Natural killer cell (primary cell): ENCODE data around the gene AKAP6. TPM values are rescaled to one million over a fixed set of nuclear protein-coding genes. Genes with fewer than 3 reads are reported as not detected.

Experiments
- ATAC-seq, 3 donors: fragments of 150-1000 bp in 2 of 3; fragments of 200-7000 bp in 1 of 3; cut with Tn5 transposase; 1 replicate in 1 of 3; 2 replicates in 2 of 3; pipeline ENCODE4 v1.10.0; 2021; ENCODE audit warnings: mild to moderate bottlenecking in 2 of 3, moderate library complexity in 2 of 3
- DNase-seq, 2 donors: peaks; one replicate each; pipeline versions ENCODE4 v3.0.0 to v3.0.0-alpha.2; 2013 to 2021; ENCODE audit warnings: mixed read lengths in 1 of 2
- H3K27ac ChIP-seq: one replicate; pipeline ENCODE4 v1.5.1; 2013; ENCODE audit warnings: mild to moderate bottlenecking, low read length
- H3K27me3 ChIP-seq: one replicate; pipeline ENCODE4 v1.6.1; 2013; ENCODE audit warnings: low read length; ENCODE audit not compliant: control insufficient read depth, insufficient read depth
- H3K36me3 ChIP-seq: one replicate; pipeline ENCODE4 v1.6.1; 2013; ENCODE audit warnings: low read length; ENCODE audit not compliant: control insufficient read depth, insufficient read depth
- H3K4me1 ChIP-seq: one replicate; pipeline ENCODE4 v1.6.1; 2013; ENCODE audit warnings: low read length; ENCODE audit not compliant: control insufficient read depth, insufficient read depth
- H3K4me3 ChIP-seq: one replicate; pipeline ENCODE4 v1.5.1; 2013; ENCODE audit warnings: low read length
- H3K9me3 ChIP-seq: one replicate; pipeline ENCODE4 v1.6.1; 2013; ENCODE audit warnings: low read length; ENCODE audit not compliant: control insufficient read depth, insufficient read depth
- H3K27ac Mint-ChIP-seq, 2 donors: one replicate each; pipeline ENCODE4 v1.8.0; 2022; ENCODE audit warnings: mild to moderate bottlenecking in 2 of 2, mixed read lengths in 2 of 2, moderate library complexity in 1 of 2
- H3K27me3 Mint-ChIP-seq, 2 donors: one replicate each; pipeline ENCODE4 v1.8.0; 2022; ENCODE audit warnings: low read depth in 2 of 2, mixed read lengths in 2 of 2
- H3K36me3 Mint-ChIP-seq: one replicate; pipeline ENCODE4 v1.8.0; 2022; ENCODE audit warnings: mixed read lengths
- H3K4me1 Mint-ChIP-seq, 2 donors: one replicate each; pipeline ENCODE4 v1.8.0; 2022; ENCODE audit warnings: mixed read lengths in 2 of 2
- H3K4me3 Mint-ChIP-seq: one replicate; pipeline ENCODE4 v1.8.0; 2022; ENCODE audit warnings: mild to moderate bottlenecking, moderate library complexity, mixed read lengths
- H3K9me3 Mint-ChIP-seq, 2 donors: one replicate each; pipeline ENCODE4 v1.8.0; 2022; ENCODE audit warnings: mixed read lengths in 2 of 2
- WGBS: methylation state at CpG from one replicate; pipeline ENCODE4 v1.1.7; 2013; ENCODE audit warnings: missing lambda C conversion rate; ENCODE audit not compliant: insufficient coverage; 5-methylcytosine and 5-hydroxymethylcytosine counted together
- intact Hi-C: fragments of 100-400 bp; cut with micrococcal nuclease; formaldehyde crosslinking; loops from one replicate; pipeline ENCODE4 v1.14.2; 2022
- total RNA-seq, 4 donors: library from RNA; stranded (reverse); fragments of 120-200 nt in 1 of 4; gene quantifications; one replicate each; pipeline versions ENCODE4 v1.2.3 to v1.2.4, GENCODE V29; 2013 to 2022
- TF ChIP-seq, protein P1 (sequence below): fragments of 200-600 bp; IDR thresholded peaks from one replicate; pipeline ENCODE4 v1.8.0; 2022; ENCODE audit warnings: antibody characterized with exemption

AKAP6 gene
- total RNA-seq, 3 donors from 2014 or later (not counting 1 experiment from before 2014, with no cell fraction given) = 0.21 to 1.3 (median 0.80) TPM

DNA sequence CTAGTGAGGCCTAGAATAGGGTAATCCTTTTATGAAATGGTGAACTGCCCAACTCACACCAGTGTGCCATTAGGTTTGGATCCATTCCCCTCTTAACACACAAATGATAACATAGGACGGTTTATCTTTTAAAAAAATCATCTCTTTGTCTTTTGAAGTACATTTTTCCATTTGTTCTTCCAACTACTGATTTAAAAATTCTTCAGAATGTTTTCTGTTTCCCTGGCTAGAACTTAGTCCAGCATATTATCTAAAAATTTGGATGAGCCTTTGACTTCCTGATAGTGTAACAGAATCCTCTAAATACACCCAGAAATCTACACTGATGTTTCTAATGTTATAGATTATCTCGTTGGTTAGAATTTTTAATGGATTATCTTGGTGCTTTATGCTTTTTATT lies 359.8 kb downstream of the AKAP6 start:
- Mint-ChIP-seq H3K4me1 (no peaks in the 10 kb centered on the region), H3K4me3 (no peak overlapping the region), H3K36me3 (no peaks in the 10 kb centered on the region), H3K27ac (no peak overlapping the region), H3K27me3 (no peaks in the 10 kb centered on the region), H3K9me3 (peaks cover 0 to 2% of the 10 kb centered on the region in 2 donors)
- H3K4me1 ChIP-seq = no peaks in the 10 kb centered on the region
- no peak for ATAC-seq
- intact Hi-C loops = no loop called here
- H3K27ac ChIP-seq = no peak overlapping the region
- DNase-seq = no peak
- no peak overlapping the region for H3K4me3 ChIP-seq
- H3K9me3 ChIP-seq = no peaks in the 10 kb centered on the region
- H3K27me3 ChIP-seq = no peaks in the 10 kb centered on the region
- 52% methylated on average over 2 of the region's 2 CpGs for WGBS
- TF ChIP-seq, protein P1, sequence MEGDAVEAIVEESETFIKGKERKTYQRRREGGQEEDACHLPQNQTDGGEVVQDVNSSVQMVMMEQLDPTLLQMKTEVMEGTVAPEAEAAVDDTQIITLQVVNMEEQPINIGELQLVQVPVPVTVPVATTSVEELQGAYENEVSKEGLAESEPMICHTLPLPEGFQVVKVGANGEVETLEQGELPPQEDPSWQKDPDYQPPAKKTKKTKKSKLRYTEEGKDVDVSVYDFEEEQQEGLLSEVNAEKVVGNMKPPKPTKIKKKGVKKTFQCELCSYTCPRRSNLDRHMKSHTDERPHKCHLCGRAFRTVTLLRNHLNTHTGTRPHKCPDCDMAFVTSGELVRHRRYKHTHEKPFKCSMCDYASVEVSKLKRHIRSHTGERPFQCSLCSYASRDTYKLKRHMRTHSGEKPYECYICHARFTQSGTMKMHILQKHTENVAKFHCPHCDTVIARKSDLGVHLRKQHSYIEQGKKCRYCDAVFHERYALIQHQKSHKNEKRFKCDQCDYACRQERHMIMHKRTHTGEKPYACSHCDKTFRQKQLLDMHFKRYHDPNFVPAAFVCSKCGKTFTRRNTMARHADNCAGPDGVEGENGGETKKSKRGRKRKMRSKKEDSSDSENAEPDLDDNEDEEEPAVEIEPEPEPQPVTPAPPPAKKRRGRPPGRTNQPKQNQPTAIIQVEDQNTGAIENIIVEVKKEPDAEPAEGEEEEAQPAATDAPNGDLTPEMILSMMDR = no peak
- H3K36me3 ChIP-seq = no peaks in the 10 kb centered on the region

DNA sequence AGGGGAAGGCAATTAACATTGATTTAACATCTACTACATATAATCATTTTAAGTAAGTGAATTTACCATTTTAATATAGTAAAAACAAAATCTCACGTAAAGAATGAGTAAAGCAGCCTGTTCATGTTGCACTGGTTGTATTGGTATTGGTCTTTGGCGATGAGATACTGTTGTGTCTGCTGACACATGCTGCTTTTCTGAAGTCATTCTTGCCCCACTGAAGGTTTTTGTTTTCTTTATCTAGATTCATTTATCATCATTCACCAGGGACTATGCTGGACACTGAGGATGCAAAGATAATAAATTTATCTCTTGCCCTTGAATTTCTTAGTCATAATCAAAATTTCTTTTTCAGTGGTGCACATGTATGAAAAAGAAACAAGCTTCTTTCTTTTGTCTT lies 363.3 kb downstream of the AKAP6 start:
- Mint-ChIP-seq H3K27ac (no peak overlapping the region), H3K27me3 (no peaks in the 10 kb centered on the region), H3K36me3 (no peaks in the 10 kb centered on the region), H3K4me1 (no peaks in the 10 kb centered on the region), H3K4me3 (no peak overlapping the region), H3K9me3 (peaks cover 2 to 5% of the 10 kb centered on the region in 2 donors)
- Histone ChIP-seq H3K4me1 (no peaks in the 10 kb centered on the region), H3K4me3 (no peak overlapping the region), H3K36me3 (no peaks in the 10 kb centered on the region), H3K9me3 (no peaks in the 10 kb centered on the region), H3K27me3 (no peaks in the 10 kb centered on the region), H3K27ac (no peak overlapping the region)
- intact Hi-C loops = no loop called here
- DNase-seq (no peak), ATAC-seq (no peak)
- TF ChIP-seq, protein P1 = no peak
- WGBS = 86% methylated on average over 2 of the region's 2 CpGs

DNA sequence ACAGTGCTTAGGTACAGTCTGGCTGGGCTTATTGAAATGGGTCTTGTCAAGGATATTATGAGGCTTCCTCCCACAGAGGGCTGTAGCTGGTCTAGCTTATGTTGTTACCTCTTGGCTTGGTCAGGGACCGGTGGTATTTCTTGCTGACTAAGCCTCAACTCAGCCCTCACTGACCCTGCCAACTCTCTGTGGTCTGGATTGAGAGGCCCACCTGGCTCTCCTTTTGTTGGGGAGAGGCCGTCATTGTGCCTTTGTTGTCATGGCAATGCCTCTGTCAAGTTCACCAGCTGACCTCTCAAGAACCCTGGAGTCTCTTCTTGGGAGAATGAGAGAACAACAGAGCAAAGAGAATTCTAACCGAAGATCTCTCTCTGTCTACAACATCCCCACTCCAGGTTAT lies 364.0 kb downstream of the AKAP6 start:
- no peak for DNase-seq

More for the DNA sequence above, 364.0 kb downstream of the AKAP6 start:
- TF ChIP-seq, protein P1 = no peak
- Histone ChIP-seq H3K9me3 (no peaks in the 10 kb centered on the region), H3K4me3 (no peak overlapping the region), H3K4me1 (no peaks in the 10 kb centered on the region), H3K27me3 (no peaks in the 10 kb centered on the region), H3K27ac (no peak overlapping the region), H3K36me3 (no peaks in the 10 kb centered on the region)
- Mint-ChIP-seq H3K27me3 (no peaks in the 10 kb centered on the region), H3K36me3 (no peaks in the 10 kb centered on the region), H3K9me3 (peaks cover 2 to 5% of the 10 kb centered on the region in 2 donors), H3K4me1 (no peaks in the 10 kb centered on the region), H3K27ac (no peak overlapping the region), H3K4me3 (no peak overlapping the region)
- intact Hi-C loops = no loop called here
- no peak for ATAC-seq
- 42% methylated on average over 2 of the region's 3 CpGs for WGBS
